Fibroblast of lung (primary cell): ENCODE results near the gene ASPHD2. TPM values are rescaled to one million over a fixed set of nuclear protein-coding genes. Genes with fewer than 3 reads are reported as not detected.

Experiments
- DNase-seq, 2 donors: peaks; one replicate each; pipeline versions ENCODE4 v3.0.0 to v3.0.0-alpha.2; 2010; ENCODE audit warnings: low read depth in 2 of 2
- H2AFZ ChIP-seq: 2 replicates; pipeline ENCODE4 v1.5.1; 2012; ENCODE audit warnings: low read length, control low read depth, inconsistent platforms
- H3K27ac ChIP-seq: 2 replicates; pipeline ENCODE4 v1.5.1; 2011; ENCODE audit warnings: low read length, control low read depth; ENCODE audit not compliant: insufficient read depth
- H3K27me3 ChIP-seq: 2 replicates; pipeline ENCODE4 v1.5.1; 2011; ENCODE audit warnings: mild to moderate bottlenecking, low read length; ENCODE audit not compliant: control insufficient read depth, insufficient read depth
- H3K36me3 ChIP-seq: 2 replicates; pipeline ENCODE4 v1.5.1; 2011; ENCODE audit warnings: low read length; ENCODE audit not compliant: control insufficient read depth, insufficient read depth
- H3K4me1 ChIP-seq: 2 replicates; pipeline ENCODE4 v1.5.1; 2011; ENCODE audit warnings: low read length; ENCODE audit not compliant: control insufficient read depth, insufficient read depth; ENCODE audit errors: extremely low read depth
- H3K4me2 ChIP-seq: 2 replicates; pipeline ENCODE4 v1.5.1; 2011; ENCODE audit warnings: low read length, control low read depth; ENCODE audit not compliant: insufficient read depth; ENCODE audit errors: extremely low read depth
- H3K4me3 ChIP-seq, 4 experiments: fragments of 200-600 bp in 1 of 4; sonication (generic) in 1 of 4; replicated peaks in 1 of 4; 2 replicates each; pipeline ENCODE4 v1.5.1; 2011 to 2016; ENCODE audit warnings: low read length in 4 of 4, low read depth in 3 of 4, mild to moderate bottlenecking in 3 of 4, control low read depth in 2 of 4, inconsistent platforms in 1 of 4, mixed read lengths in 1 of 4; ENCODE audit not compliant: insufficient read depth in 1 of 4; ENCODE audit errors: control extremely low read depth in 1 of 4
- H3K79me2 ChIP-seq: 2 replicates; pipeline ENCODE4 v1.5.1; 2012; ENCODE audit warnings: mild to moderate bottlenecking, low read length, inconsistent platforms; ENCODE audit not compliant: control insufficient read depth, insufficient read depth
- H3K9ac ChIP-seq: 2 replicates; pipeline ENCODE4 v1.5.1; 2011; ENCODE audit warnings: mild to moderate bottlenecking, low read length, control low read depth; ENCODE audit not compliant: insufficient read depth
- H3K9me3 ChIP-seq: 2 replicates; pipeline ENCODE4 v1.5.1; 2012; ENCODE audit warnings: low read depth, low read length; ENCODE audit not compliant: control insufficient read depth, insufficient read depth
- H4K20me1 ChIP-seq: 2 replicates; pipeline ENCODE4 v1.5.1; 2011; ENCODE audit warnings: low read length; ENCODE audit not compliant: control insufficient read depth, insufficient read depth; ENCODE audit errors: extremely low read depth
- CTCF ChIP-seq, 2 donors: IDR thresholded peaks in 1 of 2; conservative IDR thresholded peaks in 1 of 2; 1 replicate in 1 of 2; 2 replicates in 1 of 2; pipeline ENCODE4 v1.5.1; 2011 to 2012; ENCODE audit warnings: low read length in 2 of 2, control low read depth in 1 of 2, inconsistent platforms in 1 of 2, low read depth in 1 of 2, mild to moderate bottlenecking in 1 of 2
- EZH2 ChIP-seq: IDR thresholded peaks from 2 replicates; pipeline ENCODE4 v1.5.1; 2012; ENCODE audit warnings: low read length, control low read depth, mild to moderate bottlenecking; ENCODE audit errors: missing control alignments
- polyA plus RNA-seq, 2 donors: library from polyadenylated mRNA; depleted of rRNA in 1 of 2; stranded (reverse) in 1 of 2; unstranded in 1 of 2; fragments of >200 nt; gene quantifications; 2 replicates each; pipeline ENCODE4 v1.2.1, GENCODE V29; 2011 to 2012; ENCODE audit warnings: missing spikeins in 1 of 2
- total RNA-seq: library from RNA; depleted of rRNA; stranded (reverse); fragments of >200 nt; gene quantifications from 2 replicates; pipeline ENCODE4 v1.2.1, GENCODE V29; 2014

The ASPHD2 gene
- total and polyA plus RNA-seq, 2 donors (not counting 1 experiment from before 2014, with no cell fraction given): 0.42 to 1.7 TPM

- H2AFZ ChIP-seq: no peak overlapping the region
- no peak overlapping the region for H3K27ac ChIP-seq
- TF ChIP-seq EZH2 (no peak), CTCF (conservative IDR thresholded peaks at IDR 0.05 in 1 of 2, IDR thresholded peaks at IDR 0.05 in 1 of 2; ENCODE audit: low read depth in 1 of 2, low read length in 2 of 2) (no peak)
Measured at GRCh38 chr22:26442086-26442756, 13.2 kb downstream of the ASPHD2 start.

GRCh38 chr22:26443901-26444690, 15.0 kb downstream of the ASPHD2 start:
- H4K20me1 ChIP-seq: no peaks in the 10 kb centered on the region
- TF ChIP-seq EZH2 (no peak), CTCF (conservative IDR thresholded peaks at IDR 0.05 in 1 of 2, IDR thresholded peaks at IDR 0.05 in 1 of 2; ENCODE audit: low read depth in 1 of 2, low read length in 2 of 2) (no peak)
- no peaks in the 10 kb centered on the region for H3K9me3 ChIP-seq
- no peak overlapping the region for H3K9ac ChIP-seq
- H3K79me2 ChIP-seq: no peaks in the 10 kb centered on the region
- H3K36me3 ChIP-seq: no peaks in the 10 kb centered on the region
- DNase-seq: no peak
- no peak overlapping the region for H3K4me3 ChIP-seq
- no peak overlapping the region for H2AFZ ChIP-seq
- no peaks in the 10 kb centered on the region for H3K27me3 ChIP-seq
- H3K27ac ChIP-seq: no peak overlapping the region
- H3K4me1 ChIP-seq: no peaks in the 10 kb centered on the region
- no peak overlapping the region for H3K4me2 ChIP-seq

More at GRCh38 chr22:26442086-26442756, 13.2 kb downstream of the ASPHD2 start:
- H3K9ac ChIP-seq: no peak overlapping the region
- no peak overlapping the region for H3K4me3 ChIP-seq
- no peak for DNase-seq
- H3K9me3 ChIP-seq: no peaks in the 10 kb centered on the region
- no peaks in the 10 kb centered on the region for H3K27me3 ChIP-seq
- H3K4me1 ChIP-seq: no peaks in the 10 kb centered on the region
- H3K36me3 ChIP-seq: no peaks in the 10 kb centered on the region
- no peaks in the 10 kb centered on the region for H3K79me2 ChIP-seq
- no peak overlapping the region for H3K4me2 ChIP-seq
- no peaks in the 10 kb centered on the region for H4K20me1 ChIP-seq

- Histone ChIP-seq H3K27ac (no peak overlapping the region), H3K9ac (no peak overlapping the region), H2AFZ (no peak overlapping the region), H3K4me3 (no peak overlapping the region), H3K9me3 (no peaks in the 10 kb centered on the region), H3K27me3 (no peaks in the 10 kb centered on the region), H3K36me3 (no peaks in the 10 kb centered on the region), H4K20me1 (no peaks in the 10 kb centered on the region), H3K4me2 (no peak overlapping the region), H3K79me2 (no peaks in the 10 kb centered on the region), H3K4me1 (no peaks in the 10 kb centered on the region)
- DNase-seq: no peak
- no peak for TF ChIP-seq EZH2
- TF ChIP-seq CTCF (conservative IDR thresholded peaks at IDR 0.05 in 1 of 2, IDR thresholded peaks at IDR 0.05 in 1 of 2; ENCODE audit: low read depth in 1 of 2, low read length in 2 of 2): no peak
Measured at GRCh38 chr22:26444777-26445176, 15.7 kb downstream of the ASPHD2 start.
